Suprapubic skin (tissue), 4 donors: ENCODE measurements around the gene RPLP2.

ENCODE experiments used
- EP300 ChIP-seq: sonication (generic); formaldehyde crosslinking; IDR thresholded peaks from one replicate; pipeline ENCODE4 v1.6.1; 2017; ENCODE audit warnings: antibody characterized with exemption
- POLR2A ChIP-seq, 2 donors: fragments of 450-650 bp; IDR thresholded peaks; one replicate each; pipeline ENCODE4 v1.6.1; 2017; ENCODE audit warnings: antibody characterized with exemption in 2 of 2, mild to moderate bottlenecking in 2 of 2, moderate library complexity in 2 of 2
- POLR2AphosphoS5 ChIP-seq, 3 donors: sonication (generic); formaldehyde crosslinking; IDR thresholded peaks; one replicate each; pipeline ENCODE4 v1.6.1; 2017; ENCODE audit warnings: antibody characterized with exemption in 3 of 3
- TF ChIP-seq, protein P1 (sequence below), 2 donors: fragments of 200-600 bp in 1 of 2; fragments of 450-650 bp in 1 of 2; sonication (generic) in 1 of 2; IDR thresholded peaks; one replicate each; pipeline ENCODE4 v1.5.1; 2016 to 2019; ENCODE audit warnings: antibody characterized with exemption in 2 of 2, mild to moderate bottlenecking in 1 of 2, moderate library complexity in 1 of 2

DNA sequence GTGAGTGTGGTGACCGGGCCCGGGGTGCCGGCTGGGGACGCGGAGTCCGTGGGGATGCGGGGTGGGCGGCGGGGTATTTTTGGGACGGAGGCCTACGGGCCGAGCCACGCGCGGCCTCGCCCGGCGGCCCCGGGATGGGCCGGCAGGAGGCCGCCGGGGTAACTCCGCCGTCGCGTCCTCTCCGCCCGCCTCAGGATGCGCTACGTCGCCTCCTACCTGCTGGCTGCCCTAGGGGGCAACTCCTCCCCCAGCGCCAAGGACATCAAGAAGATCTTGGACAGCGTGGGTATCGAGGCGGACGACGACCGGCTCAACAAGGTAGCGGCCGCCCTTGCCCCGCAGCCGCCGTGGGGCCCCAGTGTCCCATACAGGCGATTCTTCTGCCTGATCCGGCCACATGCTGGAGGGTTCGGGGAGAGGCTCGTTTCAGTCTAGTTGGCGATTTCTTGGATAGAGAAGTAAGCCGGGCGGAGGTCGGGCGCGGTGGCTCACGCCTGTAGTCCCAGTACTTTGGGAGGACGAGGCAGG lies 337 bp downstream of the RPLP2 start:
- TF ChIP-seq, protein P1, sequence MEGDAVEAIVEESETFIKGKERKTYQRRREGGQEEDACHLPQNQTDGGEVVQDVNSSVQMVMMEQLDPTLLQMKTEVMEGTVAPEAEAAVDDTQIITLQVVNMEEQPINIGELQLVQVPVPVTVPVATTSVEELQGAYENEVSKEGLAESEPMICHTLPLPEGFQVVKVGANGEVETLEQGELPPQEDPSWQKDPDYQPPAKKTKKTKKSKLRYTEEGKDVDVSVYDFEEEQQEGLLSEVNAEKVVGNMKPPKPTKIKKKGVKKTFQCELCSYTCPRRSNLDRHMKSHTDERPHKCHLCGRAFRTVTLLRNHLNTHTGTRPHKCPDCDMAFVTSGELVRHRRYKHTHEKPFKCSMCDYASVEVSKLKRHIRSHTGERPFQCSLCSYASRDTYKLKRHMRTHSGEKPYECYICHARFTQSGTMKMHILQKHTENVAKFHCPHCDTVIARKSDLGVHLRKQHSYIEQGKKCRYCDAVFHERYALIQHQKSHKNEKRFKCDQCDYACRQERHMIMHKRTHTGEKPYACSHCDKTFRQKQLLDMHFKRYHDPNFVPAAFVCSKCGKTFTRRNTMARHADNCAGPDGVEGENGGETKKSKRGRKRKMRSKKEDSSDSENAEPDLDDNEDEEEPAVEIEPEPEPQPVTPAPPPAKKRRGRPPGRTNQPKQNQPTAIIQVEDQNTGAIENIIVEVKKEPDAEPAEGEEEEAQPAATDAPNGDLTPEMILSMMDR (IDR thresholded peaks at IDR 0.05), result no peak
- TF ChIP-seq EP300 (no peak), POLR2A (IDR thresholded peaks at IDR 0.05) (no peak), POLR2AphosphoS5 (IDR thresholded peaks at IDR 0.05) (no peak)
